ENCODE measurements around the gene LPP. TPM values are rescaled to one million over a fixed set of nuclear protein-coding genes. Genes with fewer than 3 reads are reported as not detected.

LPP gene
- total RNA-seq, 2 experiments from 2014 or later, result 13.4 to 16.5 TPM

- CTCF ChIA-PET, result no interaction called here
- POLR2A ChIA-PET, result interaction anchor here (0.6 kb wide), 1 partner anchor 20 kb away, joined by 3 read pairs; no protein-coding TSS in a partner anchor
Observed at GRCh38 chr3:188303286-188303799, 149.4 kb downstream of the LPP start.

DNA sequence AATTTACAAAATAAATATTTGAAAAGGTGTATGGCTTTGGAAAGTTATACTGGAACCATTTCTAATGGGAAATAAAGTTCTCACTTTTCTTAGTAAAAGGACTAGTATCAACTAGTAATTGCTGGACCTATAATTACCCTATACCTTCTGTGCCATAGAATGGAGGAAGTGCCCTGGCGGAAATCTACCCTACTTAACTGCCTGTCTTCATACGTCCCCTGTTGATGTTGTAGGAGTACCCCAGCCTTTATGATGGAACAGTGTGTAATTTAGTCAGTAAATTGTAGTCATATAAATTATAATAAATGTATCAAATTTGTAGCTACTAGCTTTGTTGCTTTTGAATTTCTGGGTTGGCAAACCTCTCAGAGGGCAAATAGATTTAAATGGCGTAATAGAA lies 149.9 kb downstream of the LPP start:
- POLR2A ChIA-PET, result no interaction called here

GRCh38 chr3:188304501-188304900 lies 150.5 kb downstream of the LPP start:
- ChIA-PET POLR2A (no interaction called here), CTCF (no interaction called here)

More for the DNA sequence above, 149.9 kb downstream of the LPP start:
- CTCF ChIA-PET, result no interaction called here

DNA sequence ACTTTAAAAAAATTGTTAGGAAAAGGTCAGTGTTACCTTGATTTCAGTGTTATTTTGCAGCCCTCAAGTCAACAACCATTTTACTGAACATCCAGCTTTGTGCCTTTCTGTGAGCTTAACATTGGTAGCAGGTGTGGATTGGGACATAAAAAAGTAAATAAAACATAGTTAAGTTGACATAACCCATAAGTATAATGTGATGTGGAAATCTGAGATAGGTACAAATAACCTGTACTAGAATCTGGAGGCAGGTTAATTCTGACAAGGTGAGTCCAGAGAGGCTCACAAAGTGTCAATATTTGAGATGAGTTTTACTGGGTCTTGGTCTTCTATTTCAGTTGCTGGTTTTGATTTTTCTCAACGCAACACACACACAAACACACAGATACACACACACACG lies 151.3 kb downstream of the LPP start:
- POLR2A ChIA-PET, result no interaction called here
- CTCF ChIA-PET, result no interaction called here

- ChIA-PET CTCF (no interaction called here), POLR2A (no interaction called here)
Observed at GRCh38 chr3:188306435-188307005, 152.6 kb downstream of the LPP start.

GRCh38 chr3:188309437-188310269 lies 155.7 kb downstream of the LPP start:
- CTCF ChIA-PET, result interaction anchor here (1.6 kb wide), 1 partner anchor 25 kb away, joined by 6 read pairs; no protein-coding TSS in a partner anchor
- POLR2A ChIA-PET, result interaction anchor here (0.7 to 1.7 kb wide), 3 partner anchors 25 to 321 kb away, joined by 6 to 10 read pairs (median 8); no protein-coding TSS in a partner anchor

- POLR2A ChIA-PET, result interaction anchor here (0.7 to 1.7 kb wide), 3 partner anchors 26 to 322 kb away, joined by 6 to 10 read pairs (median 8); no protein-coding TSS in a partner anchor
- CTCF ChIA-PET, result interaction anchor here (0.8 to 1.6 kb wide), 2 partner anchors 13 to 26 kb away, joined by 3 to 6 read pairs; no protein-coding TSS in a partner anchor
Observed at GRCh38 chr3:188310270-188310710, 156.3 kb downstream of the LPP start.

- POLR2A ChIA-PET, result no interaction called here
- CTCF ChIA-PET, result interaction anchor here (0.6 kb wide), 1 partner anchor 31 kb away, joined by 4 read pairs; no protein-coding TSS in a partner anchor
Observed at GRCh38 chr3:188315553-188315952, 161.6 kb downstream of the LPP start.

DNA sequence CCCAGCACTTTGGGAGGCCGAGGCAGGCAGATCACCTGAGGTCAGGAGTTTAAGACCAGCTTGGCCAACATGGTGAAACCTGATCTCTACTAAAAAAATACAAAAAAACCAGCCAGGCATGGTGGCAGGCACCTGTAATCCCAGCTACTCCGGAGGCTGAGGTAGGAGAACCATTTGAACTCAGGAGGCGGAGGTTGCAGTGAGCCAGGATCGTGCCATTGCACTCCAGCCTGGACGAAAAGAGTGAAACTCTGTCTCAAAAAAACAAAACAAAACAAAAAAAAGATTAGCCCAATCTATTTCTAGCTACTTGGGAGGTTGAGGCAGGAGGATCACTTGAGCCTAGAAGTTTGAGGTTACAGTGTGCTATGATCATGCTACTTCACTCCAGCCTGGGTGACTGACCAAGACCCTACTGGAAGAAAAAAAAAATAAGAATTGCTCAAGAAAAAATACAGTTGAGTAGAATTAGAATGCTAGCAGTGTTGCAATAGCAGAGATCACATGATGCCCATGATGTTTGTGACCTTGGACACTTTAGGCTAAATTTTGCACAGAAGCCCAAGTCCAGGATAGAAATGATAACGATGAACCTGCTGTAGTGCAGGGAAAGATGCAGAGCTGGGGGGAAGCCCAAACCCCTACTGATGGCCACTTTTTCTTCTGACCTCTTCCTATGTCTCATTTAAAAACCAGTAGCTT lies 162.2 kb downstream of the LPP start:
- ChIA-PET CTCF (interaction anchor here (0.8 kb wide), 1 partner anchor 577 kb away, joined by 3 read pairs; no protein-coding TSS in a partner anchor), POLR2A (no interaction called here)

- ChIA-PET POLR2A (no interaction called here), CTCF (interaction anchor here (0.8 kb wide), 1 partner anchor 577 kb away, joined by 3 read pairs; no protein-coding TSS in a partner anchor)
Observed at GRCh38 chr3:188316723-188317070, 162.7 kb downstream of the LPP start.

- CTCF ChIA-PET, result no interaction called here
- POLR2A ChIA-PET, result no interaction called here
Observed at GRCh38 chr3:188319569-188319968, 165.6 kb downstream of the LPP start.

DNA sequence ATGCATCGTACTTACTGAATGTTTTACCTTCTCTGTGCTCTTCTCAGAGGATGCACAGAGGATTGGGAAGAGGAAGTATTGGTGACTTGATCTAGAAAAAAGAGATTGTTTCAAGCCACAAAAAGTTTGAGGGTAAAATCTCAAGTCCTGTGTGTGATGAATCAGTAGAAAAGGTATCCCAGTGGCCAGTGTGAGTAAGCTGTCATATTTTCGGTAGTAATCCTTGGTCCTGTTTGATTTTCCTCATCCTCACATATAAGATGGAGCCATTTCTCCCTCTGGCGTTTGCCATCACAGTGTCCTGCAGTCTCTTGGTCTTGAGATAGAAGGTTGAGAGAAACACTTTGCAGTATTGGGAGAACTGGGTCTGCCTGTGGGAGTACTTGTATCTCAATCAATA lies 166.8 kb downstream of the LPP start:
- ChIA-PET POLR2A (no interaction called here), CTCF (interaction anchor here (3.3 kb wide), 1 partner anchor 581 kb away, joined by 13 read pairs; no protein-coding TSS in a partner anchor)

GRCh38 chr3:188321258-188321657 lies 167.3 kb downstream of the LPP start:
- ChIA-PET POLR2A (no interaction called here), CTCF (interaction anchor here (3.3 kb wide), 1 partner anchor 581 kb away, joined by 13 read pairs; no protein-coding TSS in a partner anchor)

- ChIA-PET POLR2A (interaction anchor here (0.6 kb wide), 1 partner anchor 465 kb away, joined by 3 read pairs; no protein-coding TSS in a partner anchor), CTCF (interaction anchor here (1.3 to 3.3 kb wide), 3 partner anchors 11 to 582 kb away, joined by 3 to 13 read pairs (median 5); no protein-coding TSS in a partner anchor)
Observed at GRCh38 chr3:188322135-188322887, 168.4 kb downstream of the LPP start.

- ChIA-PET POLR2A (interaction anchor here (0.6 kb wide), 1 partner anchor 20 kb away, joined by 3 read pairs; no protein-coding TSS in a partner anchor), CTCF (interaction anchor here (0.6 to 3.3 kb wide), 4 partner anchors 12 to 642 kb away, joined by 3 to 13 read pairs (median 4); no protein-coding TSS in a partner anchor)
Observed at GRCh38 chr3:188323067-188323842, 169.3 kb downstream of the LPP start.

GRCh38 chr3:188326111-188326510 lies 172.2 kb downstream of the LPP start:
- CTCF ChIA-PET, result no interaction called here
- POLR2A ChIA-PET, result no interaction called here

DNA sequence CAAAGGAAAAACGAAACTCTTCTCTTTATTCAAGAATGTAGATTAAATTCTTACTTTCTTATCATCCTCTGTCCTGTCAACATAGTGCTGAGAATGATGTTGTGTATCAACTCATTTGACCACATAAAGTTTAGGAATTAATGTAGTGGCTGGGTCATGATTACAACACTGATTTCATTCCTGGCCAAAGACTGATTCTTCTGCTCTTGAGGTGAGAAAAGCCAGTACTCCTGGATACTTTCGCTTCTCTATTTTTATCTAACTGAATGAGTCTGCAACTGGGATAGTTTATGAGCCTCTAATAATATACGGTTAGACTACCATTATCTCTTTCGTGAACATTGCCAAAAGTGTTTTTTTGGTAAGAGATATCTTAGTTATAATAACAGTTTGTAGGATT lies 173.0 kb downstream of the LPP start:
- ChIA-PET POLR2A (interaction anchor here (0.6 kb wide), 1 partner anchor 32 kb away, joined by 4 read pairs; no protein-coding TSS in a partner anchor), CTCF (no interaction called here)

GRCh38 chr3:188327433-188327832 lies 173.5 kb downstream of the LPP start:
- ChIA-PET CTCF (no interaction called here), POLR2A (interaction anchor here (0.6 kb wide), 1 partner anchor 33 kb away, joined by 4 read pairs; no protein-coding TSS in a partner anchor)
